DMS153 (cell line): ENCODE results near the gene NHLRC4.
A peak's percentile ranks its signal among the peaks of the same experiment; 100 is the strongest.

ENCODE experiments used
- DNase-seq: peaks from one replicate; lab custom pipeline; 2025; lab: John Stamatoyannopoulos, UW

Gene NHLRC4

GRCh38 chr16:582614-583331, 16.0 kb downstream of the NHLRC4 start:
- no peak for DNase-seq

- DNase-seq = peak; percentile 29
Observed at GRCh38 chr16:583470-583814, 16.6 kb downstream of the NHLRC4 start.

- DNase-seq = peak; percentile 29
Observed at GRCh38 chr16:583815-584591, 17.2 kb downstream of the NHLRC4 start.

- DNase-seq = peak; percentile 46
Observed at GRCh38 chr16:585351-585750, 18.5 kb downstream of the NHLRC4 start.

- DNase-seq = no peak
Observed at GRCh38 chr16:586047-586644, 19.3 kb downstream of the NHLRC4 start.

GRCh38 chr16:586645-587590, 20.1 kb downstream of the NHLRC4 start:
- no peak for DNase-seq

GRCh38 chr16:588639-588888, 21.8 kb downstream of the NHLRC4 start:
- no peak for DNase-seq

GRCh38 chr16:588889-589657, 22.3 kb downstream of the NHLRC4 start:
- peak; percentile 87 for DNase-seq

- peak; percentile 94 for DNase-seq
Observed at GRCh38 chr16:589658-590187, 22.9 kb downstream of the NHLRC4 start, which contains the start of gene RAB40C. Gene RAB40C, plus strand, starts transcription at chr16:590066. Its CDS starts 226 bp downstream, at chr16:590292.

GRCh38 chr16:590188-590814, 23.5 kb downstream of the NHLRC4 start:
- no peak for DNase-seq

- DNase-seq = no peak
Observed at GRCh38 chr16:590815-591200, 24.0 kb downstream of the NHLRC4 start.

- no peak for DNase-seq
Observed at GRCh38 chr16:591231-591630, 24.4 kb downstream of the NHLRC4 start.

GRCh38 chr16:591892-592517, 25.2 kb downstream of the NHLRC4 start:
- DNase-seq = no peak

GRCh38 chr16:592518-593306, 25.9 kb downstream of the NHLRC4 start:
- peak; percentile 84 for DNase-seq

- DNase-seq = peak; percentile 84
Observed at GRCh38 chr16:593406-593805, 26.6 kb downstream of the NHLRC4 start.

- DNase-seq = no peak
Observed at GRCh38 chr16:593807-594206, 27.0 kb downstream of the NHLRC4 start.

- no peak for DNase-seq
Observed at GRCh38 chr16:595094-595528, 28.3 kb downstream of the NHLRC4 start.

GRCh38 chr16:595942-596735, 29.3 kb downstream of the NHLRC4 start:
- peak; percentile 23 for DNase-seq

- DNase-seq = no peak
Observed at GRCh38 chr16:596736-597060, 29.9 kb downstream of the NHLRC4 start.
